ENCODE measurements around the gene TEP1. TPM values are rescaled to one million over a fixed set of nuclear protein-coding genes. Genes with fewer than 3 reads are reported as not detected.

TEP1 gene
- total and polyA plus RNA-seq, 2 of the 8 experiments (the other 6 are each of a cell fraction or from before 2014, with no cell fraction given) = 6.9 to 10.7 TPM

DNA sequence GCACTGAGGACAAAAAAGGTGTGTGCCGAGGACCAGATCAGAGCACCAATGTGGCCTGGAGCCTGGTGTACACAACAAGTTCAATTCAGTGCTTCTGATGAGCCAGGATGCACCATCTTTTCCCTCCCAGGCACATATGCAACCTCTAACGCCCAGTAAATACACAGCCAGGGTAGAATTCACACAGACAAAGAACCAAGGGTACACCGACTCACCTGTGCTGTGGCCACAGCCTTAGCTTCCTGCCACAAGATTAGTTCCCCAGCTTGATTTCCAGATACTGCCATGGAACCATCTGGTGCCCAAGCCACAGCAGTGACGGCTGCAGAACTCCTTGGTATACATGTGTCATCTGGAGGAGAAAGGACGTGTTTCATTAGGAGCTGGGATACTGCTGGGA, 40.5 kb downstream of the TEP1 start:
- Histone ChIP-seq H3K27ac (ENCODE audit: low read depth, low read length) (no peak overlapping the region), H2BK120ac (replicated peaks; ENCODE audit: low read depth, low read length) (no peak overlapping the region), H2AFZ (ENCODE audit: low read length) (no peak overlapping the region), H3K4me2 (ENCODE audit: insufficient read depth in 1 of 2, low read depth in 2 of 2, low read length in 2 of 2) (no peak overlapping the region), H3K56ac (replicated peaks; ENCODE audit: insufficient read length, low read depth, low read length) (no peak overlapping the region), H3K23me2 (ENCODE audit: low read depth, low read length) (no peaks in the 10 kb centered on the region; the same call in 1 of the 2 replicates), H4K5ac (ENCODE audit: insufficient read length, low read depth, low read length) (no peak overlapping the region), H3K9ac (replicated peaks in 1 of 4; ENCODE audit: extremely low read depth in 1 of 4, low read depth in 3 of 4, low read length in 3 of 4) (no peak overlapping the region), H4K20me1 (replicated peaks in 1 of 2; ENCODE audit: control insufficient read depth in 1 of 2, insufficient read depth in 2 of 2, low read length in 2 of 2) (peaks cover 0 to 2% of the 10 kb centered on the region in 2 experiments), H3K27me3 (replicated peaks in 1 of 4; ENCODE audit: control insufficient read depth in 3 of 4, extremely low read depth in 1 of 4, insufficient read depth in 3 of 4, low read length in 3 of 4) (no peaks in the 10 kb centered on the region), H2BK12ac (ENCODE audit: low read depth, low read length) (no peak overlapping the region), H4K8ac (ENCODE audit: extremely low read depth, insufficient read depth, low read length) (no peak overlapping the region; the same call in 1 of the 2 replicates), H3K36me3 (ENCODE audit: control insufficient read depth in 2 of 4, insufficient read depth in 4 of 4, low read length in 3 of 4) (peaks cover 0 to 19% (median 10%) of the 10 kb centered on the region in 4 experiments; a peak in 7 of 8 replicates), H3K23ac (ENCODE audit: insufficient read length) (no peak overlapping the region), H3K9me3 (ENCODE audit: insufficient read depth in 2 of 2, low read depth in 1 of 2, low read length in 1 of 2) (no peaks in the 10 kb centered on the region), H3K4ac (replicated peaks; ENCODE audit: insufficient read length, low read depth, low read length) (no peak overlapping the region), H2BK5ac (ENCODE audit: low read depth, low read length) (no peak overlapping the region), H2BK15ac (ENCODE audit: low read length) (no peak overlapping the region), H3K79me2 (ENCODE audit: control insufficient read depth in 1 of 2, insufficient read depth in 2 of 2, low read length in 2 of 2) (no peaks in the 10 kb centered on the region), H4K91ac (replicated peaks; ENCODE audit: insufficient read length, low read length) (no peak overlapping the region), H2AK5ac (ENCODE audit: low read depth, low read length) (no peak overlapping the region), H2BK20ac (ENCODE audit: low read length) (no peak overlapping the region), H3K18ac (ENCODE audit: extremely low read depth, low read length) (no peak overlapping the region), H3K79me1 (ENCODE audit: low read depth, low read length) (no peaks in the 10 kb centered on the region), H3K4me1 (replicated peaks in 1 of 4; ENCODE audit: control insufficient read depth in 3 of 4, insufficient read depth in 4 of 4, low read length in 3 of 4) (no peaks in the 10 kb centered on the region), H3K14ac (ENCODE audit: insufficient read length) (no peak overlapping the region), H3K4me3 (ENCODE audit: extremely low read depth in 1 of 4, insufficient read depth in 2 of 4, low read depth in 3 of 4, low read length in 4 of 4) (no peak overlapping the region)
- ChIA-PET CTCF (ENCODE audit: partially characterized antibody) (no interaction called here), POLR2A (ENCODE audit: partially characterized antibody) (interaction anchor here (1.3 kb wide), 1 partner anchor 55 kb away, joined by 3 read pairs; no protein-coding TSS in a partner anchor)
- no peak for FAIRE-seq
- 84% methylated on average over 5 of the region's 5 CpGs; no CpG with 5 or more reads in 1 of the 2 experiments for WGBS, 2 experiments (ENCODE audit: extremely low coverage in 1 of 2, insufficient coverage in 1 of 2, insufficient read length in 1 of 2, insufficient replicate concordance in 2 of 2, low coverage in 1 of 2, low lambda C conversion rate in 2 of 2, missing lambda C conversion rate in 1 of 2)
- DNase-seq (ENCODE audit: low read depth in 1 of 2, low spot score in 2 of 2) = no peak
- TF ChIP-seq KDM1A (IDR thresholded peaks at IDR 0.05; ENCODE audit: borderline replicate concordance, low read length) (no peak), CREB1 (IDR thresholded peaks at IDR 0.05) (no peak), TCF12 (IDR thresholded peaks at IDR 0.05; ENCODE audit: low read depth, low read length) (no peak), CHD2 (IDR thresholded peaks at IDR 0.05; ENCODE audit: low read length) (no peak), ZNF274 (IDR thresholded peaks at IDR 0.05; ENCODE audit: borderline replicate concordance, extremely low read depth, low read length) (no peak), RNF2 (IDR thresholded peaks at IDR 0.05; ENCODE audit: borderline replicate concordance, low read depth, low read length, missing control alignments, poor library complexity, severe bottlenecking) (no peak), NRF1 (IDR thresholded peaks at IDR 0.05; ENCODE audit: low read depth, low read length) (no peak), SAP30 (IDR thresholded peaks at IDR 0.05; ENCODE audit: insufficient read depth, insufficient replicate concordance, low read length) (no peak), MAFK (IDR thresholded peaks at IDR 0.05; ENCODE audit: low read depth, low read length) (no peak), CHD1 (IDR thresholded peaks at IDR 0.05; ENCODE audit: low read depth, low read length) (no peak), SIX5 (IDR thresholded peaks at IDR 0.05; ENCODE audit: low read depth, low read length) (no peak), TEAD4 (IDR thresholded peaks at IDR 0.05; ENCODE audit: low read depth, low read length) (no peak), RAD21 (IDR thresholded peaks at IDR 0.05 in 1 of 2, conservative IDR thresholded peaks at IDR 0.05 in 1 of 2; ENCODE audit: low read depth in 2 of 2, low read length in 2 of 2) (no peak), HDAC6 (IDR thresholded peaks at IDR 0.05; ENCODE audit: low read depth, low read length) (no peak), TAF1 (IDR thresholded peaks at IDR 0.05; ENCODE audit: low read depth, low read length) (no peak)
